ENCODE measurements around the gene DPH7. TPM values are rescaled to one million over a fixed set of nuclear protein-coding genes. Genes with fewer than 3 reads are reported as not detected.
A peak's percentile ranks its signal among the peaks of the same experiment; 100 is the strongest.

DPH7 gene
- total and polyA plus RNA-seq, 2 experiments from 2014 or later: 28.3 to 36.9 TPM

GRCh38 chr9:137544176-137544760, 34.5 kb downstream of the DPH7 start:
- peak overlapping the region; percentile 84 for H3K27ac ChIP-seq
- TF ChIP-seq CTCF (IDR thresholded peaks at IDR 0.05; ENCODE audit: poor library complexity) (no peak), EZH2phosphoT487 (IDR thresholded peaks at IDR 0.05; ENCODE audit: low read depth, severe bottlenecking, unreplicated experiment) (no peak), EZH2 (IDR thresholded peaks at IDR 0.05; ENCODE audit: borderline replicate concordance) (no peak)
- H3K4me2 ChIP-seq: no peak overlapping the region
- H3K36me3 ChIP-seq (replicated peaks; ENCODE audit: insufficient read depth, low read depth): no peaks in the 10 kb centered on the region
- no peak for DNase-seq (ENCODE audit: low spot score)
- no peaks in the 10 kb centered on the region for H4K20me1 ChIP-seq (ENCODE audit: insufficient read depth, poor library complexity, severe bottlenecking)
- no peak overlapping the region for H3K4me3 ChIP-seq
- H3K27me3 ChIP-seq: no peaks in the 10 kb centered on the region
- no peaks in the 10 kb centered on the region for H3K9me3 ChIP-seq (ENCODE audit: low read depth)
- no peaks in the 10 kb centered on the region for H3K9me2 ChIP-seq (replicated peaks; ENCODE audit: insufficient read depth)
- WGBS (ENCODE audit: low lambda C conversion rate, missing lambda C conversion rate): 89% methylated on average over 12 of the region's 12 CpGs
- H3K4me1 ChIP-seq (ENCODE audit: insufficient read depth): no peaks in the 10 kb centered on the region
- no peak overlapping the region for H2AFZ ChIP-seq
- H3K79me2 ChIP-seq: no peaks in the 10 kb centered on the region

GRCh38 chr9:137543237-137543963, 35.3 kb downstream of the DPH7 start:
- no peak for TF ChIP-seq EZH2phosphoT487 (IDR thresholded peaks at IDR 0.05; ENCODE audit: low read depth, severe bottlenecking, unreplicated experiment)
- no peak for TF ChIP-seq EZH2 (IDR thresholded peaks at IDR 0.05; ENCODE audit: borderline replicate concordance)
- no peak for TF ChIP-seq CTCF (IDR thresholded peaks at IDR 0.05; ENCODE audit: poor library complexity)
- H3K79me2 ChIP-seq: no peaks in the 10 kb centered on the region

GRCh38 chr9:137542486-137542885, 36.2 kb downstream of the DPH7 start:
- Histone ChIP-seq H3K9me2 (replicated peaks; ENCODE audit: insufficient read depth) (no peaks in the 10 kb centered on the region), H3K27me3 (no peaks in the 10 kb centered on the region), H3K4me3 (no peak overlapping the region), H3K36me3 (replicated peaks; ENCODE audit: insufficient read depth, low read depth) (no peaks in the 10 kb centered on the region), H4K20me1 (ENCODE audit: insufficient read depth, poor library complexity, severe bottlenecking) (no peaks in the 10 kb centered on the region), H2AFZ (no peak overlapping the region), H3K4me2 (no peak overlapping the region), H3K27ac (no peak overlapping the region), H3K9me3 (ENCODE audit: low read depth) (no peaks in the 10 kb centered on the region), H3K4me1 (ENCODE audit: insufficient read depth) (no peaks in the 10 kb centered on the region), H3K79me2 (no peaks in the 10 kb centered on the region)
- 93% methylated on average over 20 of the region's 20 CpGs for WGBS (ENCODE audit: low lambda C conversion rate, missing lambda C conversion rate)
- TF ChIP-seq CTCF (IDR thresholded peaks at IDR 0.05; ENCODE audit: poor library complexity): no peak
- TF ChIP-seq EZH2phosphoT487 (IDR thresholded peaks at IDR 0.05; ENCODE audit: low read depth, severe bottlenecking, unreplicated experiment): no peak
- TF ChIP-seq EZH2 (IDR thresholded peaks at IDR 0.05; ENCODE audit: borderline replicate concordance): no peak
- no peak for DNase-seq (ENCODE audit: low spot score)

More at GRCh38 chr9:137543237-137543963, 35.3 kb downstream of the DPH7 start:
- no peaks in the 10 kb centered on the region for H4K20me1 ChIP-seq (ENCODE audit: insufficient read depth, poor library complexity, severe bottlenecking)
- no peak for DNase-seq (ENCODE audit: low spot score)
- no peak overlapping the region for H3K4me2 ChIP-seq
- H3K4me3 ChIP-seq: no peak overlapping the region
- H2AFZ ChIP-seq: no peak overlapping the region
- no peaks in the 10 kb centered on the region for H3K27me3 ChIP-seq
- H3K9me3 ChIP-seq (ENCODE audit: low read depth): no peaks in the 10 kb centered on the region
- H3K36me3 ChIP-seq (replicated peaks; ENCODE audit: insufficient read depth, low read depth): no peaks in the 10 kb centered on the region
- 93% methylated on average over 23 of the region's 25 CpGs for WGBS (ENCODE audit: low lambda C conversion rate, missing lambda C conversion rate)
- H3K4me1 ChIP-seq (ENCODE audit: insufficient read depth): no peaks in the 10 kb centered on the region
- no peaks in the 10 kb centered on the region for H3K9me2 ChIP-seq (replicated peaks; ENCODE audit: insufficient read depth)
- H3K27ac ChIP-seq: no peak overlapping the region

Measured in hepatocyte (in vitro differentiated cells).